ENCODE data around the gene THOC7.

The THOC7 gene

GRCh38 chr3:63878394-63879060 lies 14.9 kb upstream of the THOC7 start:
- no peak for DNase-seq (ENCODE audit: low read depth in 2 of 3, low spot score in 1 of 3)

DNA sequence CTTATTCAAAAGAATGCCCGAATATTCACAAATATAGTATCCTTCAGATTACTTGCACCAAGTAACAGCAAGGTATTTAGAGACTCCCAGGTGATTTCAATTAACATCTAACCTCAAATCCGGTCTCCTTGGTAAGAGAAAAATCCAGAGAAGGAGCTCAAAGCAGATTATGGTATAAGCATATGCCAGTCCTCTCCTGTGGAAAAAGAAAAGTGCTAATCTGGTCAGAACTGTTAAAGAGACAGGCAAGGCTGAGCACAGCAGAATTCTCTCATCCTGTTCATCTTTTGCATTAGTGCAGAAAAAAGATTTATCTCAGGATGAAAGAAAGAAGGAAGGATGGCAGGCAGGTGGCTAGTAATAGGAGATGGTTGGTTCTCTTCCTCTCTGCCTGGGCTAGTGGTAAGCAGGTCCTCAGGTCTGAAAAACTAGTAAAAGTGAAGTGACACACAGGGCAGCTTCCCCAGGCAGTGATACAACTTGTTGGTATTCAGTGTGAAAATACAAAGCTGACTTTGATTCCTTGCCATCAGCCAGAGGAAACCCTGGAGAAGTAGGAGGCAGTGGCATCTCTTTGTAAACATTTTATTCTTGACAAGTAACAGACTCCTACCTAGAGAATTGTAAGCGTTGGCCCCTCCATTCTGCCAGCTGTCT lies 14.3 kb upstream of the THOC7 start:
- no peak for DNase-seq (ENCODE audit: low read depth in 2 of 3, low spot score in 1 of 3)

DNA sequence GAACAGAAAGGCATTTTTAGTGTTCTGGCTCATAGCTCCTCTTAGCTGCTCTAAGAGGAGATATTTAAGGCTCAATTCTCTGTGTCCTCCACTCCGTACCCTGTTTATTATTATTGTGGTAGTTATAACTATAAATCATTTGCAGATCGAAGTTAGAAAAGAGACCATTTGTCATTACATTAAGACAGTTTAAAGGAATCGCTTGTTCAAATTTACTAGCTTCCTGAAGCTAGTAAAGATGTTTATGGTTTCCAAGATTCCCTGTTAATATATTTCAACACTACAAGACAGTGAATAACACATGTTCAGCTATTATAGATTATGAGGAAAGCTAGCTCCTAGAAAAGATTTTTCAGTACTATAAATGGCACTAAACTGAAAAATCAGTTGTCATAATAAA lies 12.7 kb upstream of the THOC7 start:
- DNase-seq (ENCODE audit: low read depth in 2 of 3, low spot score in 1 of 3): no peak

- DNase-seq (ENCODE audit: low read depth in 2 of 3, low spot score in 1 of 3): no peak
These were observed 11.9 kb upstream of the THOC7 start for GRCh38 chr3:63875510-63875909.

DNA sequence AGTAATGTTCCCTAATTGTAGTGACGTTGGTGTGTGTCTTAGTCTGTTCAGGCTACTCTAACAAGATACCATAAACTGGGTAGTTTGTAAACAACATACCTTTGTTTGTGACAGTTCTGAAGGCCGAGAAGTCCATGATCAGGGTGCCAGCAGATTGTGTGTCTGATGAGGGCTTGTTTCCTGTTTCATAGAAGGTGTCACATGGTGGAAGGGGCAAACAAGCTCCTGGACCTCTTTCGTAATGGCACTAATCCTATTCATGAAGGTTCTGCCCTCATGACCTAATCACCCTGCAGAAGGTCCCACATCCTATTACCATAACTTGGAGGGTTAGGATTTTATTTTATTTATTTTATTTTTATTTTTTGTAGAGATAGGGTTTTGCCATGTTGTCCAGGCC lies 11.2 kb upstream of the THOC7 start:
- DNase-seq (ENCODE audit: low read depth in 2 of 3, low spot score in 1 of 3): no peak

DNA sequence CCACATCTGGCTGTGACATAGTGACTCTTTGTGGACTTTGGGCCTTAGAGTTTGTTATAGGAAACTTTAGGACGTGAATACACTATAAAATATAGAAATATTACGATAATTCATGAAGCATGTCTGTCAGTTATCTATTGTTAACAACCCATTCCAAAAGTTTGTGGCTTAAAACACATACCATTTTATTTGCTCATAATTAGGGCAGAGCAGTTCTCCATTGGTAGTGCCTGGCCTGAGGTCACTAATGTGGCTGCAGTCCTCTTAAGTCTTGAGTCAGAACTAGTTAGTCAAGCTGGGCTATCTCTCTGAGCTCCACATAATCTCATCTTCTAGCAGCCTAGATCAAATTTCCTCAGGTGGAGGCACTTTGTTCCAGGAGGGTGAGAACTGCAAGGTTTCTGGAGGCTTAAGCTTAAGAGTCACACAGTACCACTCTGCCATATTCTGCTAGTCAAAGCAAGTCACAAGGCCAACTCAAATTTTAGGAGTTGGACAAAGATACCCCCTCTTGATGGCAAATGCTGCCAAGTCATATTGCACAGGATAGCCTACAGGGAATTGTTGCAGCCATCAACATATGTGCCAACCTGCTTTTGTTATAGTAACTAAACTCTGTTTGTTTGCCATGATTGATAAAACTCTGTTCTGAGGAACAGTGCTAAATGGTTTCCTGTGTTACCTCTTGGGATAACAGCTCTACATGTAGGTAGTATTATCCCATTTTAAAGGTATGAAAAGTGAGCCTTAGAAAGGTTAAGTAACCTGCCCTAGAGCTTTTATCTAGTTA lies 8.7 kb upstream of the THOC7 start:
- DNase-seq (ENCODE audit: low read depth in 2 of 3, low spot score in 1 of 3): no peak

DNA sequence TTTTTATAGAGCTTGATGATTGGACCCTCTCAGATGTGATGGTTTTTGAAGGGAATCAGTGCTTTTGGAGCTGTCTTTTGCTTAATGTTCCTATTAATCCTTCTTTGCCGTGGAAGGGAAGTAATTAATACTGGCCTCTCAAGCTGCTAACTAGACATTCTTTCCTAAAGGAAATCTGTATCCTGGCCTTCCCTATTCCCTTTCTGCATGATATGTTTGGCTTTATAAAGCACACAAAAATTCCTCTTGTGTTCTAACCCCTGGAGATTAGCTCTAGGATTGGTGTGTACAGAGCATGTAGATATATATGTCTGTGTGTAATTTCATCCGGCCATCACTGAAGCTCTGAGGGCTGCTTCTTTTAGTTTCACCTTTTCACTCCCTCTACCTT lies 7.0 kb upstream of the THOC7 start:
- DNase-seq (ENCODE audit: low read depth in 2 of 3, low spot score in 1 of 3): no peak

- DNase-seq (ENCODE audit: low read depth in 2 of 3, low spot score in 1 of 3): no peak
These were observed 6.5 kb upstream of the THOC7 start for GRCh38 chr3:63869940-63870614.

DNA sequence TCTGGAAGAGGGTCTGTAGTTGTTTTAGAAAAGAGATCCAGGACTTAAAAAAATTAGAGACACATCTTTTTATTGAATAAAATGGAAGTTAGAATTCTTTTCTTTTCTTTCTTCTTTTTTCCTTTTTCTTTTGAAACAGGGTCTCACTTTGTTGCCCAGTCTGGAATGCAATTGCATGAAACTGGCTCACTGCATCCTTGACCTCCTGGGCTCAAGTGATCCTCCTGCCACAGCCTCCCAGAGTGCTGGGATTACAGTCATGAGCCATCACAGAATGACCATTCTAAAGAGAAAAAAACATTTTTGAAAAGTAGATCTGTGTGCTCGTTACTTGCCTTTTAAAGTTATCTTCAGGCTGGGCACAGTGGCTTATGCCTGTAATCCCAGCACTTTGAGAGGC lies 3.6 kb upstream of the THOC7 start:
- DNase-seq (ENCODE audit: low read depth in 2 of 3, low spot score in 1 of 3): no peak

GRCh38 chr3:63864965-63865327 lies 1.3 kb upstream of the THOC7 start:
- no peak for DNase-seq (ENCODE audit: low read depth in 2 of 3, low spot score in 1 of 3)

DNA sequence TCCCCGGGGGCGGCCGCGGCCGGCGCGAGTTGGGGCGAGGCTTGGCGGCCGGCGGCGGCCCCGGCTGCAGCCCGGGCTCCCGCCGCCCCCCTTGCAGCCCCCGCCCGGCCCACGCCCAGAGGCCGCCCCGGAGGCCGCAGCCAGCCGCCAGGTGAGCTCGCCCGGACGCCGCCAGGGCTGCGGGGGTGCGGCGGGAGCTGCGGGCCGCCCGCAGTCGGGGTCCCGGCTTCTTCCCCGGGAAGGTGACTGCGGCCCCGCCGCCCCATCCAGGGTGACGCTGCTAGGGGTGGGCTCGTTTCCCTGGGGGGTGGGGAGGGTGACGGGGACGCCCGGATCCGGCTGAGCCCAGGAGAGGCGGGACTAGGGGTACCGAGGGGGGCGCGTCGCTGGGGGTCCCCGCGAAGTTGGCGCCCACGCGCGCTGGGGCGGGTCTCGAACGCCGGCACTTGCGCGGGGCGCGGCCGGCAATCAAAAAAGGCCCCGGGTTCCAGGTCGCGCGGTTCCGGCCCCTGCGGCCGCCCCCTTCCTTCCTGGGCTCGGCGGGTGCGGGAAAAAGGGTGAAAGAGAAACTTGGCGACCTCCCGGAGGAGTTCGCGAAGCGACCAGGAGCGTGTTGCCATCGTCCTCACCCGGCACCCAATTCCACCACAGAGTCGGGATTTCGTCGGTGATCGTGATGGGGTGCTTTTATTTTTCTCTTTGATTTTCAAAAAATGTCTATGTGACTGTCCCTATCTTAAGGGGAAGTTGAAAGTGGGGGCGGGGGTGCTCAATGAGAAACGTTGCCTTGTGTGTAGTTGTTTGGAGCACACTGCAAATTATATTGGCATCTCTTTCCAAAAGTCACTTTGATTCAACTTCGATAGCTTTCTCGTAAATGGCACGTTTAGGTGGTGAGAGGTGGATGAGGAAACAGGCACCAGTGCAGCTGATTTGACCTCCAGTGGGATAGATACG lies 681 bp upstream of the THOC7 start:
- peak in 2 of 3 donors; percentile 23 to 29 for DNase-seq (ENCODE audit: low read depth in 2 of 3, low spot score in 1 of 3)

DNA sequence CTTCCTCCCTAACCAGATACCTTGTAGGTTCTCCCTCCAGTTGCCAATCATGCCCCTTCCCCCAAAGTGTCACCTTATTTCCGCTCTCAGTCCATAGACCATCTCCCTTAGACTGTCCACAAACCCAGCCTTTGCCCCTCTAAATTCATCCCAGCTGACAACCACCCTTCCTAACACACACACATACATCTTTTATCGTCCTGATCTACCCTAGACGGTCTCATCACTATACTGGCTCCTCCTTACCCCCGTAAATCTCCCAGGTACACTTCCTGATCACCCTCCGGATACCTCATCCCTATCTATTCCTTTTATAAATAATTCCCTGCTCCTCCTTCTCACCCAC lies 828 bp downstream of the THOC7 start:
- DNase-seq (ENCODE audit: low read depth in 2 of 3, low spot score in 1 of 3): no peak

DNA sequence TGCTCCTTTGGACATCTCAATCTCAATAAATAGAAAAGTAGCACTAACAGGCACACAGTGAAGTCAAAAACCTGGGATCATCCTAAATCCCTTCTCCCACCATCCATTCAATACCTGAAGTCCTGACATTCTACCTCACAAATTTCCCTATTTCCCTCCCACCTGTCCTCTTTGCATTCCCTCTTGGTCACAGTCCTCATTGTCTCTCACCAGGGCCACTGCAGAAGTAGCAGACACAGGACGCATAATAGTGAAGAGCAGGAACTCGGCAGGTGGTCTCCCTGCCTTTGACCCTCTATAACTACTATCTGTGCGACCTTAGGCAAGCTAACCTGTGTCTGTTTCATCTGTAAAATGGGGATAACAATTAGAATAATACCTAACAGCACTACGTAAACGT lies 2.3 kb downstream of the THOC7 start:
- no peak for DNase-seq (ENCODE audit: low read depth in 2 of 3, low spot score in 1 of 3)

DNA sequence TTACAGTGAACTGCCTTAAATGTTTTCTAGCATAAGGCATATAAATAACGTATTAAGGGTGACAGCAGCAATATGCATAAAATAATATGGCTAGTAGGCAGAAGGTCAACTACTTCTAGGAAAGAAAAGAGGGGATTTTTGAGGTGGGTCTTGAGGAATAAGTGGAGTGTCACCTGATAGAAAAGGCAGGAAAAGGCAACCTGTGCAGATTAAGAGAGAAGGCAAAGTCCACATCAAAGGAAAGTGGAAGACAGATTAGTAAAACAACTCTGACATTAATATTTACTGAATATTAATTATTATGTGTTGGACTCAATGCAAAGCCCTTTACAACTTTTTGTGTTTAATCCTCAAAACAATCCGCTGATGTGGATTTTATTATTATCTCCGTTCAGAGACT lies 2.8 kb downstream of the THOC7 start:
- no peak for DNase-seq (ENCODE audit: low read depth in 2 of 3, low spot score in 1 of 3)

DNA sequence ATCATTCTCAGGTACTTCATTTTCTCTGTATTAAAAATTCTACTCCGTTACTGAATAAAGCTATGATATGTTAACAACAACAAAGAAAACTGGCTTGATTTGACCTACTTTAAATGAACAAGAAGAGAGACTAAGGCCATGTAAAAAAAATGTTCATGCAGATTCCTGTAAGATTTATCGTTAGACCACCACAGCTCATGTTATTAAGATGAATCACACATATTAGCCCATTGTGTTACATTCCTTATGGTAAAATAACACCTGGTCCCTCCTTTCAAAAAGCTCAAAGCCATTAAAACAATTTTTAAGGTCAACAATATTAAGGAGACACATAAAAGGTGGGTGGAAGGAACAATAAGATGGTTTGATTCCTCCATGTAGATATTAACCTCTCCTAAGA lies 6.3 kb downstream of the THOC7 start:
- no peak for DNase-seq (ENCODE audit: low read depth in 2 of 3, low spot score in 1 of 3)

DNA sequence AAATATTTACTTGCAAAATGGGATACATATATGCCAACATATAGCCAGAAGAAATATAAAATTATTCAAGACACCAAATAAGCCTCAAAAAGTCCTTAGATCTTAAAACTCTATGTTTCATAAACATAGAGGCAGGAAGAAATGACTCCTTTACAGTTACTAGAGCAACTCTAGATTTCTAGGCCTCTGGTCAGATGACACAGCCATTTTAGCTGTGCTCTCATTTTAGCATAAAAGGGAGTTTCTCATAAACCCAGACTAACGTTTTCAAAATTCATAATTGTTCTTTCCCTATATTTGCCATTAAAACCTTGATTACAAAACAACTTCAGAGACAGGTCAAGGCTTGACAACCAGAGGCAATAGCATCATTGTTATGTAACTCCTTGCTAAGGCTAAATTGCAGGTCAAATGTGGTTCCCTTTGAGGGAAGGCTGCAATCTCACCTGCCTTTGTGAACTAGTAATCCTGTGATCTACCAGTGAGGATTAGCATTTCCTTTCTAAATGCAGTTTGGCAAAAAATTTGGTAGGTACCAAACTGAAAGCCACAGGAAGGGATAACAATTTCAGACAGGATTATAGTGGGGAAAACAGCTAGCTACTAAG lies 8.2 kb downstream of the THOC7 start:
- DNase-seq (ENCODE audit: low read depth in 2 of 3, low spot score in 1 of 3): no peak

DNA sequence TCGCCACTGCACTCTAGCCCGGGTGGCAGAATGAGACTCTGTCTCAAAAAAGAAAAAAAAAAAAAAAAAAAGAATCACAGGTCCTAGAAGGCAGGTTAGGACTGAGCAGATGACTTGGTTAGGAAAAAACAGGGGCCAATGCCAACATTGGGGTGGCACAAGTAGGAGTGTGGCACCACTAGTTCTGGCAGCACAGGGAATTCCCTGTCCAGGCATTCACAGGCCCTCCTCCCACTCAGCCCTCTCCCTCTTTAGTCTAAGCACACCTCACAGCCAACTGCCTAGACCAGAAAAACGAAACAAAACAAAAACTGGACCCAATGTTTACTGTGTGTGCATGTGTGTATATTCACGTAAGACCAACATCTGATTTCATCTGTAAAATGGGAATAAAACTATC lies 10.5 kb downstream of the THOC7 start:
- no peak for DNase-seq (ENCODE audit: low read depth in 2 of 3, low spot score in 1 of 3)

- DNase-seq (ENCODE audit: low read depth in 2 of 3, low spot score in 1 of 3): no peak
These were observed 12.3 kb downstream of the THOC7 start for GRCh38 chr3:63851287-63851686.

- no peak for DNase-seq (ENCODE audit: low read depth in 2 of 3, low spot score in 1 of 3)
These were observed 14.4 kb downstream of the THOC7 start for GRCh38 chr3:63849175-63849574.

- DNase-seq (ENCODE audit: low read depth in 2 of 3, low spot score in 1 of 3): no peak
These were observed 15.7 kb downstream of the THOC7 start for GRCh38 chr3:63847718-63848450.
